Endothelial cell of umbilical vein (primary cell): Measurements from ENCODE around the gene CDKN2B-AS1. TPM values are rescaled to one million over a fixed set of nuclear protein-coding genes. Genes with fewer than 3 reads are reported as not detected.

Experiments
- BruUV-seq: library from RNA; stranded (reverse); fragments of 400-500 nt; replicated peaks from 2 replicates; lab custom pipeline; 2021; lab: Mats Ljungman, UMichigan
- CTCF ChIA-PET: fragments of 300-600, 350-600 bp; sonication (Branson Sonifier 250); formaldehyde crosslinking; loops from one replicate; lab custom pipeline; 2021; ENCODE audit warnings: antibody characterized with exemption, inconsistent platforms; lab: Charles Lee
- POLR2A ChIA-PET: fragments of 300-600, 350-600 bp; sonication (Branson Sonifier 250); formaldehyde crosslinking; loops from one replicate; lab custom pipeline; 2021; ENCODE audit warnings: antibody characterized with exemption, inconsistent platforms; lab: Charles Lee
- DNase-seq: peaks from one replicate; pipeline ENCODE4 v3.0.0-alpha.2; 2011; ENCODE audit warnings: low read depth, low spot score
- FAIRE-seq: peaks from 2 replicates; lab custom pipeline; 2011; peaks lifted over from hg19 to GRCh38; lab: Jason Lieb, UNC
- H2AFZ ChIP-seq: 2 replicates; pipeline ENCODE4 v1.6.0; 2012; ENCODE audit warnings: low read depth, low read length, control low read depth, inconsistent platforms
- H3K27ac ChIP-seq: 2 replicates; pipeline ENCODE4 v1.5.1; 2011; ENCODE audit warnings: low read depth, mild to moderate bottlenecking, control low read depth, low read length, moderate library complexity; ENCODE audit not compliant: insufficient read depth
- H3K27me3 ChIP-seq, 2 experiments: 2 replicates each; pipeline versions ENCODE4 v1.6.0 to v1.6.1; 2011; ENCODE audit warnings: low read length in 2 of 2, mixed read lengths in 1 of 2; ENCODE audit not compliant: control insufficient read depth in 2 of 2, insufficient read depth in 2 of 2
- H3K36me3 ChIP-seq, 2 experiments: 2 replicates in 1 of 2; 3 replicates in 1 of 2; pipeline ENCODE4 v1.5.1; 2011; ENCODE audit warnings: low read length in 2 of 2, mild to moderate bottlenecking in 1 of 2, moderate library complexity in 1 of 2; ENCODE audit not compliant: control insufficient read depth in 2 of 2, insufficient read depth in 2 of 2; ENCODE audit errors: extremely low read depth in 1 of 2
- H3K4me1 ChIP-seq: 3 replicates; pipeline ENCODE4 v1.5.1; 2011; ENCODE audit warnings: mild to moderate bottlenecking, low read length; ENCODE audit not compliant: control insufficient read depth, insufficient read depth; ENCODE audit errors: extremely low read depth
- H3K4me2 ChIP-seq: 2 replicates; pipeline ENCODE4 v1.6.1; 2011; ENCODE audit warnings: low read length, control low read depth, mixed read lengths; ENCODE audit not compliant: insufficient read depth
- H3K4me3 ChIP-seq, 3 experiments: fragments of 200-600 bp in 1 of 3; sonication (generic), shearing (Covaris generic) in 1 of 3; replicated peaks in 1 of 3; 2 replicates each; pipeline ENCODE4 v1.5.1; 2011 to 2016; ENCODE audit warnings: control low read depth in 3 of 3, low read length in 3 of 3, mild to moderate bottlenecking in 2 of 3, inconsistent platforms in 1 of 3, low read depth in 1 of 3, moderate library complexity in 1 of 3; ENCODE audit not compliant: insufficient read depth in 1 of 3
- H3K79me2 ChIP-seq: 2 replicates; pipeline ENCODE4 v1.6.0; 2012; ENCODE audit warnings: low read length, inconsistent platforms; ENCODE audit not compliant: control insufficient read depth, insufficient read depth
- H3K9ac ChIP-seq: replicated peaks from 2 replicates; pipeline ENCODE3; 2011; ENCODE audit warnings: low read length, control low read depth; ENCODE audit not compliant: insufficient read depth; ENCODE audit errors: extremely low read depth
- H3K9me1 ChIP-seq: replicated peaks from 3 replicates; pipeline ENCODE4 v1.6.0; 2011; ENCODE audit warnings: mild to moderate bottlenecking, low read length; ENCODE audit not compliant: control insufficient read depth, insufficient read depth; ENCODE audit errors: extremely low read depth
- H3K9me3 ChIP-seq: replicated peaks from 2 replicates; pipeline ENCODE4 v1.5.1; 2012; ENCODE audit warnings: low read length, inconsistent platforms; ENCODE audit not compliant: control insufficient read depth, insufficient read depth
- H4K20me1 ChIP-seq: replicated peaks from 2 replicates; pipeline ENCODE3; 2011; ENCODE audit warnings: mild to moderate bottlenecking, low read length; ENCODE audit not compliant: control insufficient read depth, insufficient read depth; ENCODE audit errors: extremely low read depth
- CTCF ChIP-seq, 2 donors: IDR thresholded peaks; 1 replicate in 1 of 2; 2 replicates in 1 of 2; pipeline ENCODE4 v1.5.1; 2011; ENCODE audit warnings: low read length in 2 of 2, mild to moderate bottlenecking in 2 of 2, moderate library complexity in 2 of 2, control low read depth in 1 of 2, inconsistent platforms in 1 of 2, low read depth in 1 of 2; ENCODE audit not compliant: insufficient read depth in 1 of 2; ENCODE audit errors: extremely low read depth in 1 of 2
- EZH2 ChIP-seq: IDR thresholded peaks from 2 replicates; pipeline ENCODE4 v1.6.1; 2012; ENCODE audit warnings: borderline replicate concordance, low read depth, mild to moderate bottlenecking, moderate library complexity, low read length, inconsistent platforms; ENCODE audit not compliant: severe bottlenecking
- FOS ChIP-seq: IDR thresholded peaks from 2 replicates; pipeline ENCODE4 v1.6.1; 2011; ENCODE audit warnings: mild to moderate bottlenecking, low read length, moderate library complexity, borderline replicate concordance; ENCODE audit not compliant: insufficient read depth
- GATA2 ChIP-seq: IDR thresholded peaks from 2 replicates; pipeline ENCODE4 v1.7.0; 2011; ENCODE audit warnings: low read depth, mild to moderate bottlenecking, moderate library complexity, mixed read lengths, low read length; ENCODE audit not compliant: insufficient read length, insufficient read depth
- JUN ChIP-seq: IDR thresholded peaks from 2 replicates; pipeline ENCODE4 v1.6.1; 2011; ENCODE audit warnings: borderline replicate concordance, low read depth; ENCODE audit not compliant: insufficient read length, insufficient read depth
- MAX ChIP-seq: IDR thresholded peaks from 2 replicates; pipeline ENCODE4 v1.6.1; 2011; ENCODE audit not compliant: insufficient read depth, insufficient read length
- MYC ChIP-seq: IDR thresholded peaks from one replicate; pipeline ENCODE4 v1.6.1; 2011; ENCODE audit warnings: mild to moderate bottlenecking, low read depth, low read length
- POLR2A ChIP-seq: IDR thresholded peaks from 2 replicates; pipeline ENCODE4 v1.6.1; 2012; ENCODE audit warnings: low read depth, mild to moderate bottlenecking, control low read depth, low read length
- POLR2AphosphoS5 ChIP-seq: IDR thresholded peaks from 2 replicates; pipeline ENCODE4 v1.6.1; 2012; ENCODE audit warnings: low read depth, mild to moderate bottlenecking, control low read depth, low read length, moderate library complexity; ENCODE audit not compliant: insufficient read depth
- dilution Hi-C: fragments of 300-500 bp; cut with MboI; formaldehyde crosslinking; loops from one replicate; pipeline ENCODE4 v1.15.0; 2019; ENCODE audit warnings: low sequenced_read_pairs; ENCODE audit not compliant: extremely low pct_ligation_motif_present
- intact Hi-C: fragments of 100-400 bp; cut with micrococcal nuclease; formaldehyde crosslinking; loops from one replicate; pipeline ENCODE4 v1.10.0; 2022
- polyA plus RNA-seq, 4 experiments: library from polyadenylated mRNA; depleted of rRNA in 3 of 4; stranded (reverse) in 3 of 4; unstranded in 1 of 4; fragments of >200 nt; gene quantifications; 2 replicates each; pipeline versions ENCODE4 v1.2.1 to v1.2.3, GENCODE V29; 2011 to 2012; ENCODE audit warnings: missing spikeins in 1 of 4
- total RNA-seq: library from RNA; stranded (reverse); gene quantifications from 2 replicates; pipeline ENCODE4 v1.2.3, GENCODE V29; 2021

CDKN2B-AS1 gene
- total and polyA plus RNA-seq, 2 donors (not counting 3 experiments of a cell fraction or from before 2014, with no cell fraction given): 0.44 to 1.9 TPM

- Histone ChIP-seq H4K20me1 (no peaks in the 10 kb centered on the region), H3K79me2 (no peaks in the 10 kb centered on the region), H3K9ac (no peak overlapping the region), H3K4me3 (no peak overlapping the region), H3K9me3 (no peaks in the 10 kb centered on the region), H3K27me3 (peaks cover 38 to 95% of the 10 kb centered on the region in 2 experiments), H3K36me3 (no peaks in the 10 kb centered on the region), H3K4me2 (no peak overlapping the region), H3K9me1 (no peaks in the 10 kb centered on the region), H2AFZ (no peak overlapping the region), H3K4me1 (peaks cover 9% of the 10 kb centered on the region), H3K27ac (no peak overlapping the region)
- no peak for DNase-seq
- dilution Hi-C loops: no loop called here
- POLR2A ChIA-PET: no interaction called here
- FAIRE-seq: no peak
- BruUV-seq: no TSS peak
- intact Hi-C loops: no loop called here
- CTCF ChIA-PET: interaction anchor here (0.6 to 2.7 kb wide), 9 partner anchors 9 to 261 kb away, joined by 3 to 10 read pairs (median 4); partner anchors contain the start of genes CDKN2A, CDKN2B and CDKN2B-AS1
- no peak for TF ChIP-seq EZH2
- TF ChIP-seq JUN: no peak
- TF ChIP-seq POLR2A: no peak
- TF ChIP-seq MAX: no peak
- no peak for TF ChIP-seq POLR2AphosphoS5
- TF ChIP-seq CTCF (IDR thresholded peaks at IDR 0.05; ENCODE audit: extremely low read depth in 1 of 2, insufficient read depth in 1 of 2, low read depth in 1 of 2, low read length in 2 of 2): no peak
- TF ChIP-seq GATA2: no peak
- TF ChIP-seq FOS: no peak
- TF ChIP-seq MYC: no peak
Observed at GRCh38 chr9:21982861-21983560, 11.6 kb upstream of the CDKN2B-AS1 start.
